OCI-M1 (cell line): ENCODE results near the gene BPIFA3.

Source experiments
- DNase-seq: peaks from one replicate; lab custom pipeline; 2025; lab: John Stamatoyannopoulos, UW

Gene BPIFA3

DNA sequence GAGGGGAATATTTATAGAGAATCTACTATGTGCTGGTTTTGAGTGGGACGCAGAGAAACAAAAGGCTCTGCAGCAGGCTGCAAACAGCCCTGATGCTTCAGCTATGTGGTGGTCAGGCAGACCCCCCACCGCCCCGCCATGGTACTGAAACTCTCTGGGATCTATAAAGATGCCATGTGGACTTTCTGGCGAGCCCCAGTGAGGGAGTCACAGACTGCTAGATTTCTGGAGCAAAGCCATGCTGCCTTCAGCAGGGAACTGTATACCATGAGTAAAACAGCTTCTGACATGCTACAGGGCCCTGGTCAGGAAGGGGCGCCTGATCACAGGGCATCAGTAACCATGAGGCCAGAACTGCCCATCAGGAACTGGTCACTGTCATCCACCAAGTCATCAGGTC lies 46.6 kb downstream of the BPIFA3 start:
- DNase-seq: no peak

- DNase-seq: no peak
These were observed 50.5 kb downstream of the BPIFA3 start for GRCh38 chr20:33267701-33268100.

- no peak for DNase-seq
These were observed 55.2 kb downstream of the BPIFA3 start for GRCh38 chr20:33272155-33272873.

- DNase-seq: no peak
These were observed 56.1 kb downstream of the BPIFA3 start for GRCh38 chr20:33273117-33273851.

- no peak for DNase-seq
These were observed 58.1 kb downstream of the BPIFA3 start for GRCh38 chr20:33275215-33275614.

DNA sequence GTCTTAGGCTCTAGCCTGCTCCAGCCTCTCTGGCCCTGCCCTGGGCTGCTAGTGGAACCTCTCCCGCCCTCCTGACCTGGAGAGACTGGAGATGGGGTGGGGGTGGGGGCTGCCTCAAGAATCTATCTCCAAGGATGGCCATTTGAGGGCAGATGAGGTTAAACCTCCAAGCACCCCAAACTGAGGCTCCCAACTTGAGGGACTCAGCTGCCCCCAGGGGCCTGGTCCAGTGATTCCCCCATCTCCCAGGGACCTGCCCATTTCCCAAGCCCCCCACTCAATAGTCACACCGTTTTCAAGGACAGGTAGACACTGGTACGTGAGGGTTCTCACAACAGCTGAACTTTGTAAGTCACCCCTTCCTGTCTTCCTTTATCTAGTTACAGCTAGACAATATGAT lies 58.7 kb downstream of the BPIFA3 start:
- no peak for DNase-seq

GRCh38 chr20:33276303-33277113 lies 59.4 kb downstream of the BPIFA3 start:
- DNase-seq: no peak
